Adipose tissue (tissue), 3 donors: ENCODE measurements around the gene NKTR. TPM values are rescaled to one million over a fixed set of nuclear protein-coding genes. Genes with fewer than 3 reads are reported as not detected.

Source experiments
- polyA plus RNA-seq, 3 donors: library from polyadenylated mRNA; stranded (reverse); fragments of 200-250 nt; gene quantifications; one replicate each; pipeline ENCODE4 v1.2.3, GENCODE V29; 2013
- donor health status: healthy with polysubstance abuse.
- donor health status: Bipolar disorder and iron deficiency.
- donor health status: healthy.

The NKTR gene
- polyA plus RNA-seq, 3 donors, result 15.3 to 27.9 (median 20.2) TPM

Other genes with a start within 250 kb of the NKTR start
- gene LYZL4, start 190.1 kb upstream of the NKTR start, polyA plus RNA-seq, result not detected
- gene VIPR1, start 98.0 kb upstream of the NKTR start, polyA plus RNA-seq, result 10 to 100 TPM in 1 of 3 donors, 1 to 10 TPM in 2; 1.6 to 12.6 (median 6.9) TPM
- gene SEC22C, start 18.7 kb upstream of the NKTR start, polyA plus RNA-seq, result 10 to 100 TPM; 26.0 to 45.0 (median 28.4) TPM
- 10 to 100 TPM; 16.3 to 36.0 (median 20.6) TPM for gene SS18L2, start 9.8 kb upstream of the NKTR start, polyA plus RNA-seq
- 10 to 100 TPM; 10.5 to 82.4 (median 28.1) TPM for gene ZBTB47, start 53.0 kb downstream of the NKTR start, polyA plus RNA-seq
- gene KLHL40, start 84.9 kb downstream of the NKTR start, polyA plus RNA-seq, result under 1 TPM in 2 of 3 donors, not detected in 1; 0.03 to 0.41 TPM
- gene HHATL, start 102.1 kb downstream of the NKTR start, polyA plus RNA-seq, result 1 to 10 TPM in 2 of 3 donors, under 1 TPM in 1; 0.15 to 2.0 (median 1.6) TPM
- under 1 TPM; 0.44 to 0.85 (median 0.56) TPM for gene CCDC13, start 172.6 kb downstream of the NKTR start, polyA plus RNA-seq
- gene HIGD1A, start 203.8 kb downstream of the NKTR start, polyA plus RNA-seq, result 100 to 1,000 TPM in 2 of 3 donors, 10 to 100 TPM in 1; 44.3 to 246 (median 131) TPM
- gene ACKR2, start 208.8 kb downstream of the NKTR start, polyA plus RNA-seq, result 1 to 10 TPM in 2 of 3 donors, under 1 TPM in 1; 0.31 to 2.6 (median 1.7) TPM